ENCODE data around the gene PTGER2. TPM values are rescaled to one million over a fixed set of nuclear protein-coding genes. Genes with fewer than 3 reads are reported as not detected.
A peak's percentile ranks its signal among the peaks of the same experiment; 100 is the strongest.

PTGER2 gene
- total RNA-seq, 1 donor from 2014 or later = 1.1 TPM

- Mint-ChIP-seq H3K4me1 (ENCODE audit: low read depth) (peaks cover 13% of the 10 kb centered on the region), H3K36me3 (ENCODE audit: insufficient read depth) (no peaks in the 10 kb centered on the region), H3K9me3 (ENCODE audit: low read depth) (no peaks in the 10 kb centered on the region), H3K27ac (peak overlapping the region; percentile 73), H3K4me3 (ENCODE audit: low read depth) (peak overlapping the region; percentile 78), H3K27me3 (peaks cover 62% of the 10 kb centered on the region)
- no peak for TF ChIP-seq CTCF (IDR thresholded peaks at IDR 0.05; ENCODE audit: unreplicated experiment)
- no peak for DNase-seq (ENCODE audit: low spot score, unreplicated experiment)
Measured at GRCh38 chr14:52313462-52313861, 650 bp upstream of the PTGER2 start.

DNA sequence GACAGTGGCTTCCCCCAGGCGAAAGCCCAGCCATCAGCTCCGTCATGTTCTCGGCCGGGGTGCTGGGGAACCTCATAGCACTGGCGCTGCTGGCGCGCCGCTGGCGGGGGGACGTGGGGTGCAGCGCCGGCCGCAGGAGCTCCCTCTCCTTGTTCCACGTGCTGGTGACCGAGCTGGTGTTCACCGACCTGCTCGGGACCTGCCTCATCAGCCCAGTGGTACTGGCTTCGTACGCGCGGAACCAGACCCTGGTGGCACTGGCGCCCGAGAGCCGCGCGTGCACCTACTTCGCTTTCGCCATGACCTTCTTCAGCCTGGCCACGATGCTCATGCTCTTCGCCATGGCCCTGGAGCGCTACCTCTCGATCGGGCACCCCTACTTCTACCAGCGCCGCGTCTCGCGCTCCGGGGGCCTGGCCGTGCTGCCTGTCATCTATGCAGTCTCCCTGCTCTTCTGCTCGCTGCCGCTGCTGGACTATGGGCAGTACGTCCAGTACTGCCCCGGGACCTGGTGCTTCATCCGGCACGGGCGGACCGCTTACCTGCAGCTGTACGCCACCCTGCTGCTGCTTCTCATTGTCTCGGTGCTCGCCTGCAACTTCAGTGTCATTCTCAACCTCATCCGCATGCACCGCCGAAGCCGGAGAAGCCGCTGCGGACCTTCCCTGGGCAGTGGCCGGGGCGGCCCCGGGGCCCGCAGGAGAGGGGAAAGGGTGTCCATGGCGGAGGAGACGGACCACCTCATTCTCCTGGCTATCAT is 663 bp downstream of the PTGER2 start:
- Mint-ChIP-seq H3K27ac (no peak overlapping the region), H3K9me3 (ENCODE audit: low read depth) (no peaks in the 10 kb centered on the region), H3K4me3 (ENCODE audit: low read depth) (peak overlapping the region; percentile 78), H3K27me3 (peaks cover 68% of the 10 kb centered on the region), H3K36me3 (ENCODE audit: insufficient read depth) (no peaks in the 10 kb centered on the region), H3K4me1 (ENCODE audit: low read depth) (peaks cover 13% of the 10 kb centered on the region)
- TF ChIP-seq CTCF (IDR thresholded peaks at IDR 0.05; ENCODE audit: unreplicated experiment) = no peak
- DNase-seq (ENCODE audit: low spot score, unreplicated experiment) = peak; percentile 18

- no peak for TF ChIP-seq CTCF (IDR thresholded peaks at IDR 0.05; ENCODE audit: unreplicated experiment)
- Mint-ChIP-seq H3K27ac (no peak overlapping the region), H3K4me3 (ENCODE audit: low read depth) (peak overlapping the region; percentile 78), H3K27me3 (peaks cover 70% of the 10 kb centered on the region), H3K36me3 (ENCODE audit: insufficient read depth) (no peaks in the 10 kb centered on the region), H3K9me3 (ENCODE audit: low read depth) (no peaks in the 10 kb centered on the region), H3K4me1 (ENCODE audit: low read depth) (peaks cover 13% of the 10 kb centered on the region)
- no peak for DNase-seq (ENCODE audit: low spot score, unreplicated experiment)
Measured at GRCh38 chr14:52315355-52315718, 1.2 kb downstream of the PTGER2 start.

- peaks cover 4% of the 10 kb centered on the region for H3K36me3 Mint-ChIP-seq (ENCODE audit: insufficient read depth)
- peaks cover 58% of the 10 kb centered on the region for H3K27me3 Mint-ChIP-seq
- no peak for DNase-seq (ENCODE audit: low spot score, unreplicated experiment)
- no peak overlapping the region for H3K4me3 Mint-ChIP-seq (ENCODE audit: low read depth)
- peaks cover 13% of the 10 kb centered on the region for H3K4me1 Mint-ChIP-seq (ENCODE audit: low read depth)
- H3K27ac Mint-ChIP-seq = no peak overlapping the region
- no peak for TF ChIP-seq CTCF (IDR thresholded peaks at IDR 0.05; ENCODE audit: unreplicated experiment)
- H3K9me3 Mint-ChIP-seq (ENCODE audit: low read depth) = peaks cover 12% of the 10 kb centered on the region
Measured at GRCh38 chr14:52318062-52318461, 4.0 kb downstream of the PTGER2 start.

- H3K4me3 Mint-ChIP-seq (ENCODE audit: low read depth) = no peak overlapping the region
- H3K36me3 Mint-ChIP-seq (ENCODE audit: insufficient read depth) = peaks cover 4% of the 10 kb centered on the region
- TF ChIP-seq CTCF (IDR thresholded peaks at IDR 0.05; ENCODE audit: unreplicated experiment) = no peak
- H3K9me3 Mint-ChIP-seq (ENCODE audit: low read depth) = peaks cover 14% of the 10 kb centered on the region
- H3K27me3 Mint-ChIP-seq = peaks cover 48% of the 10 kb centered on the region
- peaks cover 8% of the 10 kb centered on the region for H3K4me1 Mint-ChIP-seq (ENCODE audit: low read depth)
- H3K27ac Mint-ChIP-seq = no peak overlapping the region
- no peak for DNase-seq (ENCODE audit: low spot score, unreplicated experiment)
Measured at GRCh38 chr14:52318826-52319645, 4.9 kb downstream of the PTGER2 start.
